Kidney (tissue), 14 donors: ENCODE data around the gene RTL5. TPM values are rescaled to one million over a fixed set of nuclear protein-coding genes. Genes with fewer than 3 reads are reported as not detected.

Source experiments
- DNase-seq, 5 donors: peaks; one replicate each; pipeline ENCODE4 v3.0.0-alpha.2; 2013 to 2020
- FAIRE-seq: peaks from 2 replicates; lab custom pipeline; 2012; peaks lifted over from hg19 to GRCh38; lab: Jason Lieb, UNC
- H3K27ac ChIP-seq, 2 donors: one replicate each; pipeline ENCODE4 v1.7.0; 2013; ENCODE audit warnings: low read depth in 2 of 2, low read length in 2 of 2, inconsistent platforms in 1 of 2
- H3K27me3 ChIP-seq: one replicate; pipeline ENCODE4 v1.7.1; 2013; ENCODE audit warnings: low read length, inconsistent platforms; ENCODE audit not compliant: control insufficient read depth, insufficient read depth
- H3K36me3 ChIP-seq, 3 donors: one replicate each; pipeline versions ENCODE4 v1.7.0 to v1.7.1; 2013; ENCODE audit warnings: low read length in 3 of 3, control low read depth in 1 of 3, inconsistent platforms in 1 of 3; ENCODE audit not compliant: insufficient read depth in 3 of 3, control insufficient read depth in 2 of 3
- H3K4me1 ChIP-seq, 3 donors: one replicate each; pipeline versions ENCODE4 v1.7.0 to v1.7.1; 2013; ENCODE audit warnings: low read length in 3 of 3, inconsistent platforms in 1 of 3, low read depth in 1 of 3; ENCODE audit not compliant: control insufficient read depth in 2 of 3, insufficient read depth in 2 of 3
- H3K4me3 ChIP-seq, 3 donors: one replicate each; pipeline versions ENCODE4 v1.7.0 to v1.8.1; 2013; ENCODE audit warnings: low read length in 3 of 3, control low read depth in 1 of 3, inconsistent platforms in 1 of 3
- H3K9ac ChIP-seq, 3 donors: one replicate each; pipeline versions ENCODE4 v1.7.0 to v1.7.1; 2013; ENCODE audit warnings: low read length in 3 of 3, control low read depth in 1 of 3, inconsistent platforms in 1 of 3
- H3K9me3 ChIP-seq, 3 donors: one replicate each; pipeline versions ENCODE4 v1.7.0 to v1.7.1; 2013; ENCODE audit warnings: low read length in 3 of 3, control low read depth in 1 of 3, inconsistent platforms in 1 of 3; ENCODE audit not compliant: control insufficient read depth in 2 of 3, insufficient read depth in 1 of 3
- intact Hi-C: fragments of 100-400 bp; cut with DNase I; formaldehyde crosslinking; loops from one replicate; pipeline ENCODE4 v1.11.1; 2022
- polyA plus RNA-seq: library from polyadenylated mRNA; stranded (reverse); fragments of 350-450 nt; fragmentation: Illumina TruSeq; extraction: RNeasy Lipid Tissue Mini Kit (QIAGEN cat#74804); gene quantifications from one replicate; pipeline ENCODE4 v1.2.3, GENCODE V29; 2014; ENCODE audit warnings: low read depth, low replicate concordance; ENCODE audit not compliant: insufficient read depth
- total RNA-seq: library from RNA; stranded (reverse); fragmentation: NEBNext Ultra II Directional; extraction: Animal tissue kit (Norgen Biotek cat#: 25700); gene quantifications from one replicate; pipeline ENCODE4 v1.2.1, GENCODE V29; 2021
- TF ChIP-seq, protein P1 (sequence below): IDR thresholded peaks from 3 replicates; pipeline ENCODE4 v1.5.1; 2012; ENCODE audit warnings: mild to moderate bottlenecking, moderate library complexity, borderline replicate concordance; ENCODE audit not compliant: insufficient read depth; ENCODE audit errors: extremely low read depth
- donor health status: control.
- donor health status: control.
- donor health status: control.
- donor health status: control.
- donor health status: control.
- donor health status: DM: yes; HTN: yes; CAD: no.
- donor health status: Normal renal cell carcinoma (clear cell type).

Gene RTL5
- total and polyA plus RNA-seq, 2 donors from 2014 or later: 5.7 to 6.9 TPM

DNA sequence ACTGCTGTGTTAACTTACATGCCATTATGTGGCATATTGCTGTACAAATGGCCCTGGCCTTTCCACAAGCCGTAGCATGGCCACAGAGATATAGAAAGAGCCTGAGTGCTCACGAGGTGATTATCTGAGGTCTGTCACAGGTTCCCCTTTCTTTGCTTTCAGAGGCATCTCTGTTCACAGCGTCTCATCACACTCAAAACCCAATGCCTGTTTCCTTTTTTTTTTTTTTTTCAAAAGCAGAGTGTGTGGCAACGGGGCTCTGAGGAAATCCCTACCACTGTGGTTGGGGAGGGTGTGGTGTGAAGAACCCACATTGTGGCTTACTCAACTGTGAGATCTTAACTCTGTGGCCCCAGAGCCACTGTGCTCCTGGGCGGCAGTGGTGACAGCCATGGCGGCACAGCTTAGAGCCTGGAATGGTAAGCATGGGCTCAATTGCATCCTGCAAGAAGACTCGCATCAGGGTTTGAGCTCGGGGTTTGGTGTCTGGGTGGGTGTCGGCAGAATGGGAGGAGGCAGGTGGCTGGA, 30.8 kb downstream of the RTL5 start:
- Histone ChIP-seq H3K36me3 (no peaks in the 10 kb centered on the region), H3K9me3 (no peaks in the 10 kb centered on the region), H3K27ac (no peak overlapping the region), H3K4me1 (peaks cover 0 to 15% (median 4%) of the 10 kb centered on the region in 3 donors), H3K4me3 (no peak overlapping the region), H3K9ac (no peak overlapping the region), H3K27me3 (peaks cover 4% of the 10 kb centered on the region)
- DNase-seq (no peak), FAIRE-seq (no peak)
- intact Hi-C loops: no loop called here
- TF ChIP-seq, protein P1, sequence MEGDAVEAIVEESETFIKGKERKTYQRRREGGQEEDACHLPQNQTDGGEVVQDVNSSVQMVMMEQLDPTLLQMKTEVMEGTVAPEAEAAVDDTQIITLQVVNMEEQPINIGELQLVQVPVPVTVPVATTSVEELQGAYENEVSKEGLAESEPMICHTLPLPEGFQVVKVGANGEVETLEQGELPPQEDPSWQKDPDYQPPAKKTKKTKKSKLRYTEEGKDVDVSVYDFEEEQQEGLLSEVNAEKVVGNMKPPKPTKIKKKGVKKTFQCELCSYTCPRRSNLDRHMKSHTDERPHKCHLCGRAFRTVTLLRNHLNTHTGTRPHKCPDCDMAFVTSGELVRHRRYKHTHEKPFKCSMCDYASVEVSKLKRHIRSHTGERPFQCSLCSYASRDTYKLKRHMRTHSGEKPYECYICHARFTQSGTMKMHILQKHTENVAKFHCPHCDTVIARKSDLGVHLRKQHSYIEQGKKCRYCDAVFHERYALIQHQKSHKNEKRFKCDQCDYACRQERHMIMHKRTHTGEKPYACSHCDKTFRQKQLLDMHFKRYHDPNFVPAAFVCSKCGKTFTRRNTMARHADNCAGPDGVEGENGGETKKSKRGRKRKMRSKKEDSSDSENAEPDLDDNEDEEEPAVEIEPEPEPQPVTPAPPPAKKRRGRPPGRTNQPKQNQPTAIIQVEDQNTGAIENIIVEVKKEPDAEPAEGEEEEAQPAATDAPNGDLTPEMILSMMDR: no peak

DNA sequence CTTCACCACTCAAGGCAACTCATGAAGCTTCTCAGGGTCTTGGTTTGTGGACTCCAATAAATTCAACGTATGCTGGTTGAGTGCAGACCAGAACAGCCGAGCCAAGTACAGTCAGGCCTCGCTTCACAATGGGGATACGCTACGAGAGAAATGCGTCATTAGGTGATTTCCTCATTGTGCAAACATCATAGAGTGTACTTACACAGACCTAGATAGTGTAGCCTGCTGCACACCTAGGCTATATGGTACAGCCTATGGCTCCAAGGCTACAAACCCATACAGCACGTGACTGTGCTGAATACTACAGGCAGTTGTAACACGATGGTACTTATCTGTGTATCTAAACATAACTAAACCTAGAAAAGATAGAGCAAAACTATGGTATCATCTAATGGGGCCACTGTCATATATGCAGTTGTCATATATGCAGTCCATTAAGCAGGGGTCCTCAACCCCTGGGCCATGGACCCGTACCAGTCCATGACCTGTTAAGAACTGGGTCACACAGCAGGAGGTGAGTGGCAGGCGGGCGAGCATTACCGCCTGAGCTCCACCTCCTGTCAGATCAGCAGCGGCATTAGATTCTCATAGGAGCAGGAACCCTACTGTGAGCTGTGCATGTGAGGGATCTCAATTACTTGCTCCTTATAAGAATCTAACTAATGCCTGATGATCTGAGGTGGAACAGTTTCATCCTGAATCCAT, 31.5 kb downstream of the RTL5 start:
- Histone ChIP-seq H3K4me1 (peaks cover 0 to 15% (median 4%) of the 10 kb centered on the region in 3 donors), H3K27me3 (peaks cover 4% of the 10 kb centered on the region), H3K9me3 (no peaks in the 10 kb centered on the region), H3K4me3 (no peak overlapping the region), H3K9ac (no peak overlapping the region), H3K36me3 (no peaks in the 10 kb centered on the region), H3K27ac (no peak overlapping the region)
- no peak for DNase-seq
- intact Hi-C loops: no loop called here
- TF ChIP-seq, protein P1: no peak
- FAIRE-seq: no peak

DNA sequence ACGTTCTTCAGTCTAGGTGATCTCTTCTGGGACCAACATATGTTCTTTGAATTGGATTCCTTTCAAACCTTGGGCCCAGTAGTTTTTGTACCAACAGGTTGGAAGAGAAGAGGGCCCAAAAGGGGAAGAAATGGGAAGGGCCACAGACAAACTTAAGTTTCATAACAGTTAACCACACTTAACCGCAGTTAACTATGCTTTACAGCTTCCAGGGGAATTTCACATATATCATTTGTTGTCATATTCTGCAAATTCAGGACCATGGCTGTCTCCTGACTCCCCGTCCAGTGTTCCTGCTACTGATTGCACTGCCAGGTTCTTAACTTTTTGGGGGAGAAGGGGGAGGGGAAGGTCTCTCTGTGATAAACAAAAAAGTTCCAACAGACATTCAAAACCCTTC, 34.6 kb downstream of the RTL5 start:
- no peak for FAIRE-seq
- TF ChIP-seq, protein P1: no peak
- H3K27me3 ChIP-seq: peaks cover 4% of the 10 kb centered on the region

More for the DNA sequence above, 34.6 kb downstream of the RTL5 start:
- Histone ChIP-seq H3K36me3 (no peaks in the 10 kb centered on the region), H3K4me1 (peaks cover 0 to 8% (median 0%) of the 10 kb centered on the region in 3 donors), H3K9me3 (no peaks in the 10 kb centered on the region), H3K27ac (no peak overlapping the region), H3K4me3 (no peak overlapping the region), H3K9ac (no peak overlapping the region)
- no peak for DNase-seq
- intact Hi-C loops: no loop called here
